Measurements from ENCODE around the gene SRBD1.

The SRBD1 gene

GRCh38 chr2:45406621-45407020 is 204.4 kb downstream of the SRBD1 start:
- no peak overlapping the region for H3K4me3 ChIP-seq (ENCODE audit: low read depth, low read length)

GRCh38 chr2:45404807-45405297 is 206.2 kb downstream of the SRBD1 start:
- DNase-seq (ENCODE audit: low read depth) = no peak
- H3K4me3 ChIP-seq (ENCODE audit: low read depth, low read length) = no peak overlapping the region
- TF ChIP-seq CTCF (IDR thresholded peaks at IDR 0.05; ENCODE audit: low read depth, low read length, missing control alignments) = no peak

More at GRCh38 chr2:45406621-45407020, 204.4 kb downstream of the SRBD1 start:
- no peak for DNase-seq (ENCODE audit: low read depth)
- TF ChIP-seq CTCF (IDR thresholded peaks at IDR 0.05; ENCODE audit: low read depth, low read length, missing control alignments) = no peak

- no peak for TF ChIP-seq CTCF (IDR thresholded peaks at IDR 0.05; ENCODE audit: low read depth, low read length, missing control alignments)
- DNase-seq (ENCODE audit: low read depth) = no peak
- H3K4me3 ChIP-seq (ENCODE audit: low read depth, low read length) = no peak overlapping the region
Observed at GRCh38 chr2:45403036-45403435, 208.0 kb downstream of the SRBD1 start.

DNA sequence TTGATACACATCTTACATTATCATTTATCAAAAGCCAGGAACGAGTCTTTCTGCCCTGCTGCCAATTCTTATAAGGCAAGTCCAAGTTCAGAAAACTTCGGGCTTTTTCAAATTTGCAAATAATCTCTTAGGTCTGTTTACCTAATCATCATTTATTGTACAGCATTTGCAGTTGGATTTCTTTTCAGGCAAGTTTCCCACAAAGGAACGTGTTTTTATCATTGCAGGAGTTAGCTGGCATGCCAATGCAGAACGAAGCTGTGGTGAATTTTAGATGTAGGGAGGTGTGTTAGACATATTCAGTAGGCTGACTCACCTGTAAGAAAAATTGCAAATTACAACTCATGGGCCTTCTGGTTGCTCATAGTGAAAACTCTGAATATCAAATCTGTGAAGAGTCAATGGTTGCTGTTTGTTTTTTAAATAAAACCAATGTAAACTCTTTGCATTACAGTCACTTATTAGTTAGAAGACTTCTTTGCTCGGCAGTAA is 209.6 kb downstream of the SRBD1 start:
- no peak overlapping the region for H3K4me3 ChIP-seq (ENCODE audit: low read depth, low read length)
- no peak for TF ChIP-seq CTCF (IDR thresholded peaks at IDR 0.05; ENCODE audit: low read depth, low read length, missing control alignments)
- no peak for DNase-seq (ENCODE audit: low read depth)

GRCh38 chr2:45399040-45399784 is 211.9 kb downstream of the SRBD1 start:
- no peak overlapping the region for H3K4me3 ChIP-seq (ENCODE audit: low read depth, low read length)
- DNase-seq (ENCODE audit: low read depth) = no peak
- TF ChIP-seq CTCF (IDR thresholded peaks at IDR 0.05; ENCODE audit: low read depth, low read length, missing control alignments) = no peak

- no peak for TF ChIP-seq CTCF (IDR thresholded peaks at IDR 0.05; ENCODE audit: low read depth, low read length, missing control alignments)
- no peak for DNase-seq (ENCODE audit: low read depth)
- H3K4me3 ChIP-seq (ENCODE audit: low read depth, low read length) = no peak overlapping the region
Observed at GRCh38 chr2:45397292-45397691, 213.8 kb downstream of the SRBD1 start.

DNA sequence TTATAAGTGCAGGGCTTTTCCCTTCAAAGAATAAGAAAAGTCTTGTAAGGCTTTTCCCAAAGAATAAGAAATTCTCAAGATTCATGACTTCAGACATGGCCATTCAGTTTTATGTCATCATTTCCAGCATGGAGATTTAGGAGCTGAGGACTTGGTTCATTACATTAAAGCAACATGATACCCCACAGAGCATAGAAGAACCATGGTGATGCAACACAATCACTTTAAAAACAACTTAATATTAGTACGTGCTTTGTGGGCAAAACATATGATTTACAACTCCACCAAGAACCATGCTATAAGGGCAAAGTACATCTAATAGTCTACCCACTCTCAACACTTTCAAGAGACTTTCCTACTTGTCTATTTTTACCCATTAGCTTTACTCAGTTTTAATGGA is 214.4 kb downstream of the SRBD1 start:
- no peak for DNase-seq (ENCODE audit: low read depth)
- no peak overlapping the region for H3K4me3 ChIP-seq (ENCODE audit: low read depth, low read length)
- no peak for TF ChIP-seq CTCF (IDR thresholded peaks at IDR 0.05; ENCODE audit: low read depth, low read length, missing control alignments)

All from GM12864 (cell line).